Loucy (cell line): ENCODE data around the gene RPS6KA5.

Experiments used
- H2AFZ ChIP-seq: fragments of 200-600 bp; sonication (generic); 2 replicates; pipeline ENCODE4 v1.6.0; 2016; ENCODE audit warnings: antibody characterized with exemption, mild to moderate bottlenecking, low read length, moderate library complexity
- H3F3A ChIP-seq: fragments of 200-600 bp; 2 replicates; pipeline ENCODE4 v1.6.0; 2016; ENCODE audit warnings: antibody characterized with exemption, low read depth, mild to moderate bottlenecking
- H3K27me3 ChIP-seq: fragments of 200-600 bp; sonication (generic); 2 replicates; pipeline ENCODE4 v1.6.1; 2014; ENCODE audit warnings: low read length, mild to moderate bottlenecking; ENCODE audit not compliant: insufficient read depth, poor library complexity, severe bottlenecking
- H3K36me3 ChIP-seq: fragments of 200-600 bp; sonication (generic); 2 replicates; pipeline ENCODE4 v1.6.1; 2016; ENCODE audit warnings: low read length; ENCODE audit not compliant: insufficient read depth
- H3K4me1 ChIP-seq: fragments of 200-600 bp; sonication (generic); 2 replicates; pipeline ENCODE4 v1.5.1; 2014; ENCODE audit warnings: low read length, mild to moderate bottlenecking; ENCODE audit not compliant: insufficient read depth, poor library complexity, severe bottlenecking
- H3K4me2 ChIP-seq: fragments of 200-600 bp; sonication (generic); 2 replicates; pipeline ENCODE4 v1.6.0; 2014; ENCODE audit warnings: antibody characterized with exemption, low read length, low read depth, mild to moderate bottlenecking; ENCODE audit not compliant: poor library complexity, severe bottlenecking
- H3K4me3 ChIP-seq: fragments of 200-600 bp; sonication (generic); 2 replicates; pipeline ENCODE4 v1.5.1; 2014; ENCODE audit warnings: low read length, mild to moderate bottlenecking, mixed read lengths; ENCODE audit not compliant: poor library complexity, severe bottlenecking
- H3K79me2 ChIP-seq: fragments of 200-600 bp; sonication (generic); 2 replicates; pipeline ENCODE4 v1.6.1; 2014; ENCODE audit warnings: low read length; ENCODE audit not compliant: insufficient read depth
- H3K9ac ChIP-seq: fragments of 200-600 bp; sonication (generic); 2 replicates; pipeline ENCODE4 v1.6.0; 2014; ENCODE audit warnings: mild to moderate bottlenecking, low read depth, low read length, moderate library complexity; ENCODE audit not compliant: poor library complexity, severe bottlenecking
- H3K9me2 ChIP-seq: fragments of 200-600 bp; sonication (generic); replicated peaks from 2 replicates; pipeline ENCODE4 v1.6.1; 2016; ENCODE audit warnings: low read depth, low read length, mixed read lengths
- H3K9me3 ChIP-seq: fragments of 200-600 bp; sonication (generic); 2 replicates; pipeline ENCODE4 v1.6.1; 2014; ENCODE audit warnings: mild to moderate bottlenecking, antibody characterized with exemption, low read length, low read depth; ENCODE audit not compliant: insufficient read depth
- H4K20me1 ChIP-seq: fragments of 200-600 bp; sonication (generic); 2 replicates; pipeline ENCODE4 v1.6.0; 2014; ENCODE audit warnings: antibody characterized with exemption, low read length, mild to moderate bottlenecking; ENCODE audit not compliant: insufficient read depth, poor library complexity, severe bottlenecking
- CTCF ChIP-seq: fragments of 200-600 bp; sonication (generic); conservative IDR thresholded peaks from 2 replicates; pipeline ENCODE4 v1.5.1; 2014; ENCODE audit warnings: mild to moderate bottlenecking, antibody characterized with exemption, low read length
- EZH2phosphoT487 ChIP-seq: fragments of 200-600 bp; IDR thresholded peaks from 2 replicates; pipeline ENCODE4 v1.6.1; 2018; ENCODE audit warnings: antibody characterized with exemption, mild to moderate bottlenecking, moderate library complexity, borderline replicate concordance

Gene RPS6KA5

DNA sequence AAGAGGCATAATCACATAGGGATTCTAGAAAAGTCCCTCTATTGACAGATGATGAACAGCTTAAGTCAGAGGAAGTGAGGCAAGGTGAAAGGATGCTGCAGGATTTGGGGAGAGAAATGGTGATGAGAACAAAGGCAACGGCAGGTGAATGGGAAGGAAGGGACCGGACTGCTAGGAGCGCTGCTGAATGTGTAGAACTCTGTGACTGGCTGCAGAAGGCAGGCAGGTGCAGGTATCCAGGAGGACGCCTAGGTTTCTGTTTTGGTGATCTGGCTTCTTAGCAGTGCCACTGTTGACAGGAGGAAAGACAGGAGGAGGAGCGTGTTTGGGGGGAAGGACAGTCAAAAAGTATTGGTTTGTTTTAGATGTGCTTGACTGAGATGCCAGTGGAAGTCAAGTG, 185.8 kb downstream of the RPS6KA5 start:
- Histone ChIP-seq H3K4me1 (no peaks in the 10 kb centered on the region), H3K4me2 (no peak overlapping the region), H3K36me3 (peaks cover 50% of the 10 kb centered on the region; the same call in 1 of the 2 replicates), H3K27me3 (no peaks in the 10 kb centered on the region), H3K9me2 (no peaks in the 10 kb centered on the region), H3F3A (no peaks in the 10 kb centered on the region), H3K4me3 (no peak overlapping the region), H3K79me2 (no peaks in the 10 kb centered on the region), H4K20me1 (no peaks in the 10 kb centered on the region), H3K9ac (no peak overlapping the region), H3K9me3 (no peaks in the 10 kb centered on the region), H2AFZ (no peak overlapping the region)
- TF ChIP-seq CTCF (no peak), EZH2phosphoT487 (no peak)

GRCh38 chr14:90871605-90872233, 188.7 kb downstream of the RPS6KA5 start:
- Histone ChIP-seq H3F3A (no peaks in the 10 kb centered on the region), H3K4me2 (no peak overlapping the region), H3K36me3 (peaks cover 43% of the 10 kb centered on the region; the same call in 1 of the 2 replicates), H3K4me1 (no peaks in the 10 kb centered on the region), H2AFZ (no peak overlapping the region), H3K79me2 (no peaks in the 10 kb centered on the region), H3K27me3 (no peaks in the 10 kb centered on the region), H3K9ac (no peak overlapping the region), H3K4me3 (no peak overlapping the region), H3K9me2 (no peaks in the 10 kb centered on the region), H3K9me3 (no peaks in the 10 kb centered on the region), H4K20me1 (no peaks in the 10 kb centered on the region)
- TF ChIP-seq EZH2phosphoT487, result no peak
- TF ChIP-seq CTCF, result no peak

- no peaks in the 10 kb centered on the region for H3K9me3 ChIP-seq
- H3K9me2 ChIP-seq, result no peaks in the 10 kb centered on the region
- H3K4me1 ChIP-seq, result no peaks in the 10 kb centered on the region
- TF ChIP-seq EZH2phosphoT487 (no peak), CTCF (no peak)
- H3K79me2 ChIP-seq, result no peaks in the 10 kb centered on the region
- H3F3A ChIP-seq, result no peaks in the 10 kb centered on the region
- no peak overlapping the region for H3K4me3 ChIP-seq
- peaks cover 38% of the 10 kb centered on the region; the same call in 1 of the 2 replicates for H3K36me3 ChIP-seq
- no peak overlapping the region for H3K9ac ChIP-seq
- no peak overlapping the region for H2AFZ ChIP-seq
- no peaks in the 10 kb centered on the region for H3K27me3 ChIP-seq
- H4K20me1 ChIP-seq, result no peaks in the 10 kb centered on the region
- no peak overlapping the region for H3K4me2 ChIP-seq
Measured at GRCh38 chr14:90870950-90871604, 189.4 kb downstream of the RPS6KA5 start.
